ENCODE results near the gene VSIG10L2.
A peak's percentile ranks its signal among the peaks of the same experiment; 100 is the strongest.
"Not testable (repeated sequence)": the region's sequence is repeated elsewhere in the genome, so short reads cannot be mapped to it uniquely, and the experiment has no call there.

The VSIG10L2 gene

DNA sequence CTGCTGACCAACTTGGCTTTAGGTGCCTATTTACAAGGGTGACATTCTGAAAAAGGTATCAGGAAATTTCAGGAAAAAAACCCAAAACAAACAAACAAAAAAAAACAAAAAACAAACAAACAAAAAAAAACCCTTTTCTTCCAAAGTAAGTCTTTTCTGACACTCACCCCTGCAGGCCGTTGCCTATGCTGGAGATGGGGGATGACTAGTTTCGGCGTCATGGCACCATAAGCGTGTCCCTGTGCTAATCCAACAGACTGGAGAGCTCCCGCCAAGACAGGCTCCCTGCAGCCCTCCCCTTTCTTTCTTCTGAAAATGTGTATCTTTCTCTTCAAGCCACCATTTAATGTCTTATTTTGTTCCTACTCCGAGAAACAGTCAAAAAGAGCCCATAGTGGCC lies 13.7 kb downstream of the VSIG10L2 start:
- no peak for DNase-seq

DNA sequence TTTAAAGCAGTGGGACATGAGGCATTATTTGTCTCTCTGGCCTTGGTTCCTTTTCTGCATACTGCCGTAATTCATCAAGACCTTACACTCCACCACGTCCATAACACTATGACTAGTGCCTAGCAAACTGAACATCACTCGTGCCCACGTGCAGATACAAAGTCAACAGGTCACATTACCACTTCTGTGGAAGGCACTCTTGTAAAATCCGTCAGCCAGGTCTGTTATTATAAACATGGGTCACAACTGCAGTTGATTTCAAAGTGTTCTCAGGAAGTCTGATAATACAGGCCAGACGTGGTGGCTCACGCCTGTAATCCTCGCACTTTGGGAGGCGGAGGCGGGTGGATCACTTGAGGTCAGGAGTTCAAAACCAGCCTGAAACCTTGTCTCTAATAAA lies 14.1 kb downstream of the VSIG10L2 start:
- no peak for DNase-seq

DNA sequence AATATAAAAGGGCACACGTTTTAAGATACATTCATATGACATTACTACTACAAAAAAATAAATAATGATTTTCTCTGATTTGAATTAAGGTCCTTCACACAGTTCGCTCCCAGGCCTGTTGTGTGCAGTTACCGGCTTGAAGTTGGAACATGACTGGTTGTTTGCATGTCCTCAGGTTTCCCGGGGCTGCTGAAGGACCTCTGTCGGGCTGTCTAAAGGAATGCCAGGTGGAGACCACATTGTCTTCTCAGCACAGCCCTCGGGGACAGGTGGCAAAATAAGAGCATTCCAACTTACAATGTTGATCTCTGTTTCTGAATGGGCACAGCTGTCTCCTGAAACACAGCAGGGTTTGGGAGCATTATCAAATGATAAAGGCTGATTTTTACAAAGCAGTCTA lies 14.9 kb downstream of the VSIG10L2 start:
- DNase-seq = no peak

DNA sequence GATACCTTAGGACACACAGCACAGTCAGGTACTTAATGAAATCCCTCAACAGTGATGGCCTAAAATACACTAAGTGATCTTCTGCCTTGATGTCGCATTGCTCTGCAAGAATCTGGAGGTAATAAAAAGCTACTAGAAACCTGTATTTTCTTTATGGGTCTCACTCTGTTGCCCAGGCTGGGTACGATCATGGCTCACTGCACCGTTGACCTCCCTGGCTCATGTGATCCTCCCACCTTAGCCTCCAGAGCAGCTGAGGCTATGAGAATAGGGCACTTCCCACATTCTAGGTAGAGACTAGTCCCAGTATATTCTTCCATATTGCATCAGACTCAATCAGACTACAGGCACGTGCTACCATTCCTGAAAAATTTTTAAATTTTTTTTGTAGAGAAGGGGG lies 21.7 kb downstream of the VSIG10L2 start:
- no peak for DNase-seq

DNA sequence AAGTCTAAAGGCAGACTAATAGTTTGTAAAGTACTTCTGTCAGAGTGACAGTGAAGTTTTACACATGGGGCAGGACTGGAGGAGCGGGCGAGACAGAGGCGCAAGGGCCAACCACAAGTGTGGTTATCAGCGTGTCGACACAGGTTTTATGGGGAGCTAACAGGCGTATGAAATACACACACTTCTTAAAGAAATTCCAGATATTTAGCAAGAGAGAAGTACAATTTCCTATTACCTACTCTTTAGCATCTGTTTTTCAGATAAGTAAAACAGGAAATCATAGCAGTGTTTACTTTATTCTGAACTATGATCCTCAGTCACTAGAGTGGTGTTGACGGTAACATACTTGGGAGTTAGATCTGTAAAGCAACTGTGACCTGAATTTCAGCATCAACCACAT lies 22.5 kb downstream of the VSIG10L2 start:
- DNase-seq = no peak

DNA sequence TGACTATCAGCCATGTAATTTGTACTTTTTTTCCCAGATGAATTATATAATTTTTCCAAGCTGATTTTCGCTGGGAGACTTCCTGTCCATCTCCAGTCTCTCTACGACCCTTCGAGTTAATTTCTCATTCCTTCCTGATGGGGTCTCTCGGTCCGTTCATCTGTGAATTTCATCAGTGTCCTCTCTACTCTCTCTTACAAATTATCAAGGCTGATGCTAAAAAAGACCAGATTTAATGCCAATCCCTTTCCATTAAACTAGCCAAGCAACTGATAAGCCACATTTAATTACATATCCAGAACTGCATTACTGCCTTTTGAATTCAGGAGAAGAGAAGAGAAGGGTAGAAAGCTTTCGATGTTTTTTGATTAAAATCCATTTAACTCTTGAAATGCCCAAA lies 25.8 kb downstream of the VSIG10L2 start:
- DNase-seq = no peak

DNA sequence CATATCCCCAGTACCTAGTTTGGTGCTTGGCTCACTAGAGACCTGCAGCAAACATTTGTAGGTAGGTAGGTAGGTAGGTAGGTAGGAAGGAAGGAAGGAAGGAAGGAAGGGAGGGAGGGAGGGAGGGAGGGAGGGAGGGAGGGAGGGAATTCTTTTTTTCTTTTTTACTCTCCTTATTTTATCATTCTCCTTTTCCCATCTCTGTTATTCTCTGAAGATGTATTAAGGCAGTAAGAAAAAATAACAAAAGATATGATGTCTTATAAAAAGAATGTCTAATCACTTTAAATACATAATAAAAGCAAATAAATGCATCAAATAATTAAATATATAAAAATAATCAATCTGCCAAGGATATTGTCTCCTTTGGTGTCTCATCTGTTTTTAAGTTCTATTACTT lies 28.4 kb downstream of the VSIG10L2 start:
- no peak for DNase-seq

DNA sequence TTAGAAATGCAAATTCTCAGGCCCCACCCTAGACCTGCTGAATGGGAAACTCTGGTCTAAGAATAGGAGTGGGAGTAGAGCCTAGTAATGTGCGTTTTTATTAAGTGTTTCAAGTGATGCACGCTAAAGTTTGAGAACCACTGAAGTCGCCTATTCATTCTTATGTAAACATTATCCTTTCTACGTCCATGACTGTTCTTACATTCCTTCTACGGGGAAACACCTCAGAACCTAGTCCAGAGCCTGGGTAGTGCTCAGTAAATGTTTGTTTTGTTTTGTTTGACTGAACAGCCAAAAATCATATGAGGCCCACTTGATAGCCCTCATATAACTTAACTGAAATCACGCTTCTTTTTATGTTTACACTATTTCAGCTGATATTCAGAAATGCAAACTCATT lies 29.8 kb downstream of the VSIG10L2 start:
- no peak for DNase-seq

DNA sequence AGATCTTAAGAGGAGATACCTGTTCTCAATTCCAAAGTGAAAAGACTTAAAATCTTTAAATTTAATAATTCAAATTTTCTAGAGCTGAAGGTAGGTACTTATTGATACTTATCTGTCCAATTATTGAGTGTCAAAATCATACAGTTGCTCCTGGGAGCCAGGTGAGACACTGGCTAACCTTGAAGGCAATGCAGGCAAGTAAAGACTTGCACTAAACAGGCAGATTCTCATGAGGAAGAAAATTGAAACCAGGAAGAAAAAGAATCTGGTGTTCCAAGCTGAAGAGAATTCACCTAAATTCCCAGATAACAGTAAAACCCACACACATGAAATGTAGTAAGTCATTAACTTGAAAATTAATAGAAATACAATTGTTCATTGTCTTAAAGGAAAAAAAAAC lies 30.3 kb downstream of the VSIG10L2 start:
- no peak for DNase-seq

DNA sequence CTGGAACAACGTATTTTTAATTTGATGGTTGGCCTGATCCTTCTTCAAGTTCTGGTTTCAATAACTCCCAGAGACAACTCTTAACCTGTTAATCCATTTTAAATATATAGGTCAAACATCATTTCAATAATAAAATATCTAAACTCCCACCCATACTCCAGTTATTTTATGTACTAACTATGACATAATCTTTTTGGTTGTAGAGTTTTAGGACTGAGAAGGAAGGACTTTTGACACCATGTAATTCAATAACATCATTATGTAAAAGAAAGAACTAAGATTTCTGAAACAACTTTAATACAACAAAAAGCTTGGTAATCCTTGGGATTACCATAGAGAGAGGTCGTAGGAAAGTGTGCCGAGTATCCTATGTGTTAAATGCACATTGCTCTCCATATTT lies 31.5 kb downstream of the VSIG10L2 start:
- DNase-seq = no peak

DNA sequence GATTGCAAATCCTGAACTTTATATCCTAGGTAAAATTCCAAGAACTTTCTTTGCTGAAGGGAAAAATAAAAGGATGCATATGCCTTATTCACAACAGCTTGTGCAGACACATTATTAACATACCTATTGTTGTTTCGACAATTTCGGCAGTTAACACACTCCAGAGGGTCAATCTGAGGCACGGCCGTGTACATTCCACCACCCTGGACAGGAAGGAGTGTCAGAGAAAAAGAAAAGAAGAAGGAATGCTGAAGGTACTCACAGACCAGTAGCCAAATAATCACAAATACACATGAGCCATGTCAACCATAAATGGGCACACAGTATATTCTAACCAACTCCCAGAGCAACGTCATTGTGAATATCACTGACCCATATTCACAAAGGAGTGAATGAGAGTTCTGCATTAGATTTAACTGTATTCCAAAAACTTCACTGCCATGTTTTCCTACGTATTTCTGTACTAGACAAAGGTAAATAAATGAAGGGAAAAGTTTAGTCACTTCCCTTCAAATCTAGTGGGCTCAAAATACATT lies 32.4 kb downstream of the VSIG10L2 start:
- DNase-seq = no peak

DNA sequence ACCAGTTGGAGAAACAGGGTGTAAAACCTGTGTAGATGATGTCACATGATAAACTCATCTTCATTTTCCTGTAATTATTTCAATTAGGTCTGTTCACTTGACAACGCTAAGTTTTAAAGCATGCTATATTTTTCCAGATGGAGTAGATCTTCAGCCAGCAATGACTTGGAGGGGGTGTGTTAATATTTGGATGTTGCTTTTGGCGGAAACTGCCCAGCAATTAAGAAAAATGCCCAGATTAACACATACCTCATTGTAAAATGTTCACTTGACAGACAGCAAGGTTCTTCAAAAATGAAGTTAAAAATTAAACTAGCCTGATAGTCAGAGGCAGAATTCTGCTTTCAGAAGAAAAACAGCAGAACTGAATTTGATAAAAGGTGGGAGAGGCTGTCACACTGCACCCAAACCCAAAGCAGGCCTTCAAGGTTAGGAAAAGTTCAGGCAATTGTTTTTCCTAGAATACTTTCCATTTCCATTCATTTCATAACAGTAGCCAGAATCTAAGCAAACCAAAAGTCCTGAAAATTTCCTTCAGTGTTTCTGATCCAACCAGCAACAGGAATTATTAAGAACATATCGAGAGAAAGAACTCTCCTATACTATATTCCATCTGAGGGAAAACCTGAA lies 33.0 kb downstream of the VSIG10L2 start:
- DNase-seq = no peak

DNA sequence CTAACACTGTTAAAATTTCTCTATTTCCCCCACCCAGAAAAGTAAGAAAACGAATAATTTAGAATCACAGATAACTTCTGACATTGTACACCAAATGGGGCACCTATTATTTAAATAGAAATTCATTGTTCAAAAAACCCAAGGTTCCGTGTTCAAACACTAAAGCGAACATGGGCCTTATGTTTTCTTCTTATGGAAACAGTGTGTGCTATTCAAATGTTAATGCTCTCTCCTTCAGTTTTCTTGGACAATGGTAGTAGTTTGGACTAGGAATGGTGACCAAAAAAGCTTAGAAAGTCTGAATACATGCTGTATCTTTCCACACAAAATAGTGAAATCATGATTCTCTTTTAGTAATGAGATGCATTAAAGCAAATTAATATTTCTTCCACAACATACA lies 33.7 kb downstream of the VSIG10L2 start:
- no peak for DNase-seq

DNA sequence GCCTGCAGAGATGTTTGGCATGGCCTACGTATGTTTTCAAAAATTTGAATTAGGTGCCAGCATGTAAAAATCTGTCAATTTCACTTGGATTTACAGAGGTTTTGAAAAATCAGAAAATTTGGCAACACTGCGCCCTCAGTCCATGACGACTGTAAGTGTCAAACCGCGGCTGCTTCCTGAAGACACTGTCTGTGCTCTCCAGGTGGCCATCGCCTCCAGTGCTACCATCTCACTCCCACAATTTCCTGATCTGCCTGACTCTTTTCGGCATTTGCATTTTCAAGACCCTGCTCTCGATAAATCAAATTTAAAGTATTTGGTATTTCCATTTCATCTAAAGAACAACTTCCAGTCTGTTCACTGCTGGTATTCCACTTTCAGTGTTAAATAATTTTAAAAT lies 34.6 kb downstream of the VSIG10L2 start:
- no peak for DNase-seq

DNA sequence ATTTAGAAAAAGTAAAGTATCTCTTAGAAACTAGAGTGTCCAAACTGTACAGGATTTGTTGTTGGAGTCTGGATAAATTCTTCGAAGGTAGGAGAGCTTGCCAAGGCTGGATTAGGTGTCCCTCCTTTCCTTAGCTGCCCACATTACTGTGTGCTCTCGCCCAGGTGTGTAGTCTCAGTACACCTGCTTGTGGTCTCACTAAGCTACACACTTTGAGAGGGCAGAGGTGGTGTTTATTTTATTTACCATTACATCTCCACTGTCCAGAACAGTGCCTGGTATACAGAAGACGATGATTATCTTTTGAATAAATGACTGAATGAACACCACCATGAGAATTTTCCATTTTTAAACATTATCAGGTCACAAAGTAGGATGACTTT lies 36.5 kb downstream of the VSIG10L2 start:
- DNase-seq = no peak

DNA sequence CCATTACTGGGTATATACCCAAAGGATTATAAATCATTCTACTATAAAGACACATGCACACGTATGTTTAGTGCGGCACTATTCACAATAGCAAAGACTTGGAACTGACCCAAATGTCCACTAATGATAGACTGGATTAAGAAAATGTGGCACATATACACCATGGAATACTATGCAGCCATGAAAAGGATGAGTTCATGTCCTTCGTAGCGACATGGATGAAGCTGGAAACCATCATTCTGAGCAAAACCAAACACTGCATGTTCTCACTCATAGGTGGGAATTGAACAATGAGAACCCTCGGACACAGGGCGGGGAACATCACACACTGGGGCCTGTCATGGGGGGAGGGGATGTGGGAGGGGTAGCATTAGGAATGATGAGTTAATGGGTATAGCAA lies 40.1 kb downstream of the VSIG10L2 start:
- DNase-seq = not testable (repeated sequence)

DNA sequence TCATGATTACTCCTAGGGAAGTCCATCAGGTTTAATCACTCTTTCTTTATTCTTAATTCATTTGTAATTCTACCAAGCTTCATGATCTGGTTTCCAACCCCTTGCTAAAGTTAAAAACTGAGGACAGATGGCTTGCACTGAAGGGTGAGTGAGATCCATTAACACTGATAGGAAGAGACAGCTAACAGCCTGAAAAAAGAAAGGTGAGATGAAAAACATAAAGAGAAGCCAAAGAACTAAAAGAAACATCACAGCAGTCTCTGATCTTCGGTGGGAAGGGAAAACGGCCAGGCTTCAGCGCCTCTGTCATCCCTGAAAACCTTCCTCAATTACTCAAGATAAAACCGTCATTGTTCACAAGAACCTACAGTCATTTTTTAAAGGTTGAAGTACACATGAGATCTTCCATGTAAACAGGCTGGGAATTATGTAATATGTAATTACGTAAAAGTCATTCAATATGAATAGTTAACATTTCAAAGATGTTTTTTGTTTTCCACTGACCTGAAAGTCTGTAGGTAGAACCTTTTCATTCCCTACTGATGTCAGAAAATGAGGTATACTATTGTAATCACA lies 41.3 kb downstream of the VSIG10L2 start:
- no peak for DNase-seq

DNA sequence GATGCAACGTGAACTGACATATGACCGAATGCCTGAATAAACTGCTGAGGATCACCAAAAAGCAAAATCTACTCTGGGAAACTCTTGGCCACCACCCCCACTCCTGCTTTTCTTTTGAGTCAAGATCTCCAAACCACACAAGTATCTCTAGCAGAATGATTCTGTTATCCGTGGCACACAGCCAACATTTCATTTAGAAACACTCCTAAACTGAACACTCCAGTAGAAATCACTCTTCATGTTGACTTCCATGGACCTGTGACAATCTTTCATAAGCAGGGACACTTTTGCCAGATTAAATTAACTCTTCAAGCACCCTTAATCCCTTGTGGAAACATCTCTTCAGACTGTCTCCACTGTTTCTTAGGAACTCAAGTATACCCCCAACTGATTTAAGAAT lies 44.4 kb downstream of the VSIG10L2 start:
- peak in 2 of 51 donors; percentile 2 to 18 for DNase-seq

DNA sequence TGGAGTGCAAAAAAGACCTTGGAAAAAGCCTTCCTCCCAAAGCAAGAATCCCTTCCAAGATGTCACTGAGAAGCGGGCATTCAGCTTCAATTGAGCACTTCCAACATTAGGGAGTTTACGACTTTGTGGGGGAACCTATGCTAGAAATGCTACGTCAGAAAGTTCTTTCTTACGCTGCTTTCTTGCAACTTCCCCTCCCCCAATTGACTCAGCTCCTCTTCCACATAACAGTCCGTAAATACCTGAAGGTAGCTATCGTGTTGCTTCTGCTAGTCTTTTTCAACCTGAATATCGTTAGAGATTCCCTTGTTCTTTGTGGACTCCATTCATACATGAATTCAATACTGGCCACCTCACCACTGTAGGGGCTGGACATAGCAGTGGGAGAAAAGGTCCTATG lies 47.0 kb downstream of the VSIG10L2 start:
- DNase-seq = no peak

DNA sequence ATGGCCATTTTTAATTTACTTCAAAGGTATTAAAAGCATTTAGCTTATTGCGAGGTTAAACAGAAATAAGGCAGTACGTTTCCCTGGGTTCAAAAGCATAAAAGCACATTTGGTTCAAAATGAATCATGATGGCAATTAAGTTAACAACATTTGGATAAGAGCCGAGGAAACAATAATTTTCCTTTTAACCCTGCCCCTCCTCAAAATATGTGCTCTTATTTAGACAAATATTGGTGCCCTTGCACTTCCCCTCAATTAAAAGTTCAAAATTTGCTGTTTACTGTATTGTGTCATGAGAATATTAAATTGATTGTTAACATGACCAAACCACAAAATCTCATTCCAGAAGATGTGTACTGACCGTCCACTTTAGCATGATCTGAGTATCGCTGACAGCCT lies 48.7 kb downstream of the VSIG10L2 start:
- DNase-seq = no peak

DNA sequence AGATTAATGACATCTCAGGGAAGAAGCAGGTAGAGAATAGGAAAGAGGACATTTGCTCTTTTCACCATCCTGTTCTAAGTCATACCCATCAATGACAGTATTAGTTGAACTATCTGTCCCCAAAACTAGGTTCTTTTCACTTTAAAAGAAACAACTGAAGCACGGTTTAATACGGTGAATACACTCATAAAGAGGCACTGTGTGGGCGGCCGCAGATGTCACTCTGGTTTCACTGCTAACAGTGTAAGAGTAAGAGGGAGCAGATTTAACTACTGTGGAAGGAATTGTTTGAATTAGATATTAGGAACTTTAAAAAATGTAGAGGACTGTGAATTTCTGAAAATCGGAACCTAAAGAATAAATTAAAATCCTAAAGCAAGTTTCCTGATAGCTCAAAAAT lies 49.5 kb downstream of the VSIG10L2 start:
- DNase-seq = peak in 3 of 51 donors; percentile 5 to 38 (median 10)

DNA sequence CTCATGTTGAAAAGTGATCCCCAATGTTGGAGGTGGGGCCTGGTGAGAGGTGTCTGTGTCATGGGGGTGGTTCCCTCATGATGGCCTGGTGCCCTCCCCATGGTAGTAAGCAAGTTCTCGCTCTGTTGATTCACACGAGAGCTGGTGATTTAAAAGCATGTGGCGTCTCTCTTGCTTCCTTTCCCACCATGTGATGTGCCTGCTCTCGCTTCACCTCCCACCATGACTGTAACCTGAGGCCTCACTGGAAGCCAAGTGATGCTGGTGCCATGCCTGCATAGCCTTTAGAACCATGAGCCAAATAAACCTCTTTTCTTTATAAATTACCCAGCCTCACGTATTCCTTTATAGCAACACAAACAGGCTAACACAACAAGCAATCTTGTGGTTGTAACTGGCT lies 52.4 kb downstream of the VSIG10L2 start:
- no peak for DNase-seq

DNA sequence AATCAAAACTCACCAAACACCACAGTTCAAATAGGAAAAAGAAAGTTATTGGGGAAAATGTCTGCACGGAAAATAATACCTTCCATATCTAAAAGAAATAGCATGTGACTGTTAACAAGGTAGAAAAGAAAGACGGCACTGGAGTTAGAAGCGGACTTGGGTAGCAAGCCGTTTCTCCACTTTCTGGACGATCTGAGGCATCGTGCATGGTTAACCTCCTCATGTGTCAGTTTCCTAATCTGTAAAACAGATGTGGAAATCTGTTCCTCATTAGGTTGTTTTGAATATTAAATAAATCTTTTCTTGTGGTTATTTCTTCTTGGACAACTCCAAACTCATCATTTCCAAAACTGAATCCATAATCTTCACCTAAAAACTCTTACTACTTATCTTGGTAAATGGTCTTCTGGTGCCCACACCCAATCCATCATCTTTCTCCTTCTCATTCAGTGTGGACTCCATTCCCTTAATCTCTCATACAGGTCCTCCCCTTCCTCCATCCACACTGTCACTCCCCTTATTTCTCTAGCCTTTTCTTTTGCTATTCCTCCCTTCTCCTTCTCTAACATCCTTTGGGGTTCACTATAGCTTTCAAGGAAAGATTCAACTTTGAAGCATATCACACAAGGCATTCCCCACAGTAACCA lies 53.5 kb downstream of the VSIG10L2 start:
- no peak for DNase-seq

Data from hypothalamus (tissue), 51 donors.